Activated CD4-positive, alpha-beta T cell treated with anti-CD3 and anti-CD28 coated beads, Interleukin-10, Interleukin-2, amounts not matched to agents 100 ng/mL and 50 ng/mL, durations not matched to agents 16 hours and 8 hours (primary cell): ENCODE measurements around the gene PTPN1.

Experiments
- DNase-seq: peaks from one replicate; pipeline ENCODE4 v3.0.0-alpha.2; 2020

PTPN1 gene

DNA sequence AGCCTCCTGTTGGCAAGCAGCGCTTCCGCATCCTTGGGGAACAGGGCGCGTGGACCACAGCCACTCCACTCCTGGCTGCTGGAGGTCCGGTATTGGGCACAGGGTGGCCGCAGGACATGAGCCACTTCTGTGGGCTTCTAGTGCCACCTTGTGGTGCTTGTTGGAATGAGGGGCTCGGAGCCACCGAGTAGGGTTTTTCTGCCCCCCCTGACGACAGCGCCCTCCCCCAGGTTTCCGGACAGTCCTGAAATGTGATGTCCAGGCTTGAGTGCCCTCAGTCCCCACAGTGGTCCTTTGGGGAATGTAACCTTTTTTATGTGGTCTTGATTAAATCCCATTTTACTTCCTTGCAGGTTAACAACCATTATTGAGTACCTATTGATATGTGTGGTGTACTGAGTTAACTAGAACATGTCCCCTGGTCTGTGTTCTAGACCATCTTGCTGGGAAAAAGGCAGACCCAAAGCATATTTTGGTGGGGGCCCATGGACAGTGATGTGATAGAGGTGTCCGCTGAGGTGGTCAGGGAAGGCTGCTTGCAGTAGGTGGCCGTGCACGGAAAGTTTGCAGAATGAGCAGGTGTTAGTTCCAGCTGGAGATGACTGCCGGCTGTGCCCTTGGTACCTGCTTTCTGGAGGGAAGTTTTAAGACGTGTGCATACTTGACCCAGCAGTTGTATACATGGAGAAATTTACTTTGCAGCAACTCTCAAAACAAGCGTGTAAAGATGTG is 70.0 kb downstream of the PTPN1 start:
- DNase-seq: peak; percentile 50

DNA sequence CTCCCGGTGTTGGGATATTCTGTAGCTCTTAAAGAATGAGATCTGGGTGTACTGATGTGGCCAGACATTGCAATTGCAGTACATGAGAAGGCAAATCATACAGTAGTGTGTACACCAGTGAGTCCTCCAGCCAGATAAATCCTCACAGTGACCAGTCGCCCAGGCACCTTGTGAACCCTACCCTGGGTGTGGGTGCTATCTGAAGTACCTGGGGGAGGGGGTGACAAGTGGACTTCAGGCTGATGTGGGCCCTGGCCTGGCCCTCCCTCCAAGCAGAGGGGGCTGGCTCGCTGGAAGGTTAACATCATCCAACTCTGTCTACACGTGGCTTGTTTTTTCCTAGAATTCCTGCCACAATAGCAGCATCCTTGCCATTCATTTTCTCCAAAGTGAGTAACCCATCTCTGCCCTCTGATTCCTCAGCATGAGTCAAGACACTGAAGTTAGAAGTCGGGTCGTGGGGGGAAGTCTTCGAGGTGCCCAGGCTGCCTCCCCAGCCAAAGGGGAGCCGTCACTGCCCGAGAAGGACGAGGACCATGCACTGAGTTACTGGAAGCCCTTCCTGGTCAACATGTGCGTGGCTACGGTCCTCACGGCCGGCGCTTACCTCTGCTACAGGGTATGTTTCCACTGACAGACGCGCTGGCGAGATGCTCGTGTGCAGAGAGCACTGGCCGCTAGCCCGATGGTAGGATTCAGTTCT is 70.8 kb downstream of the PTPN1 start:
- DNase-seq: no peak

DNA sequence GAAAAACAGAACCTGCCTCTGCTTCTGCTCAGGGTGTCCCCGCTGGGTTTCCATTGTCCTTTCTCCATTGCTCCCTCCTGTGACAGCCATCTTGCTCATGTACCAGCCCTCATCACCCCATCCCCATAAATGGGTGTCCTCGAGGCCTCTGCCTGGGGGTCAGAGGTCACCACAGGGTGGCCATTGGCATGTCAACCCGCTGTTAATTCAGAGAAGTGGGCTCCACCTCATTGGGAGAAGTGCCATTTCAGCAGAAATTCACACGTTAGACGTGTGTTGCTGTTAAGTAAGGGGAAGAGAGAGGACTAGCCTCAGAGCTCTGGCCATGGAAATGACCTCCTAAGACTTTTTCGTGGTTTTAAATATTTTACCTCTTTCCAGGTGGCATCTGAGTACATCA is 71.9 kb downstream of the PTPN1 start:
- no peak for DNase-seq

DNA sequence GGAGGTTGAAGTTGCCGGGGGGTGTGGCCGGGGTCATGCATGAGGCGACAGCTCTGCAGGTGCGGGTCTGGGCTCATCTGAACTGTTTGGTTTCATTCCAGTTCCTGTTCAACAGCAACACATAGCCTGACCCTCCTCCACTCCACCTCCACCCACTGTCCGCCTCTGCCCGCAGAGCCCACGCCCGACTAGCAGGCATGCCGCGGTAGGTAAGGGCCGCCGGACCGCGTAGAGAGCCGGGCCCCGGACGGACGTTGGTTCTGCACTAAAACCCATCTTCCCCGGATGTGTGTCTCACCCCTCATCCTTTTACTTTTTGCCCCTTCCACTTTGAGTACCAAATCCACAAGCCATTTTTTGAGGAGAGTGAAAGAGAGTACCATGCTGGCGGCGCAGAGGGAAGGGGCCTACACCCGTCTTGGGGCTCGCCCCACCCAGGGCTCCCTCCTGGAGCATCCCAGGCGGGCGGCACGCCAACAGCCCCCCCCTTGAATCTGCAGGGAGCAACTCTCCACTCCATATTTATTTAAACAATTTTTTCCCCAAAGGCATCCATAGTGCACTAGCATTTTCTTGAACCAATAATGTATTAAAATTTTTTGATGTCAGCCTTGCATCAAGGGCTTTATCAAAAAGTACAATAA is 72.5 kb downstream of the PTPN1 start:
- no peak for DNase-seq

DNA sequence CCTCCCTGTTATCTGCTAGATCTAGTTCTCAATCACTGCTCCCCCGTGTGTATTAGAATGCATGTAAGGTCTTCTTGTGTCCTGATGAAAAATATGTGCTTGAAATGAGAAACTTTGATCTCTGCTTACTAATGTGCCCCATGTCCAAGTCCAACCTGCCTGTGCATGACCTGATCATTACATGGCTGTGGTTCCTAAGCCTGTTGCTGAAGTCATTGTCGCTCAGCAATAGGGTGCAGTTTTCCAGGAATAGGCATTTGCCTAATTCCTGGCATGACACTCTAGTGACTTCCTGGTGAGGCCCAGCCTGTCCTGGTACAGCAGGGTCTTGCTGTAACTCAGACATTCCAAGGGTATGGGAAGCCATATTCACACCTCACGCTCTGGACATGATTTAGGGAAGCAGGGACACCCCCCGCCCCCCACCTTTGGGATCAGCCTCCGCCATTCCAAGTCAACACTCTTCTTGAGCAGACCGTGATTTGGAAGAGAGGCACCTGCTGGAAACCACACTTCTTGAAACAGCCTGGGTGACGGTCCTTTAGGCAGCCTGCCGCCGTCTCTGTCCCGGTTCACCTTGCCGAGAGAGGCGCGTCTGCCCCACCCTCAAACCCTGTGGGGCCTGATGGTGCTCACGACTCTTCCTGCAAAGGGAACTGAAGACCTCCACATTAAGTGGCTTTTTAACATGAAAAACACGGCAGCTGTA is 73.4 kb downstream of the PTPN1 start:
- DNase-seq: no peak

DNA sequence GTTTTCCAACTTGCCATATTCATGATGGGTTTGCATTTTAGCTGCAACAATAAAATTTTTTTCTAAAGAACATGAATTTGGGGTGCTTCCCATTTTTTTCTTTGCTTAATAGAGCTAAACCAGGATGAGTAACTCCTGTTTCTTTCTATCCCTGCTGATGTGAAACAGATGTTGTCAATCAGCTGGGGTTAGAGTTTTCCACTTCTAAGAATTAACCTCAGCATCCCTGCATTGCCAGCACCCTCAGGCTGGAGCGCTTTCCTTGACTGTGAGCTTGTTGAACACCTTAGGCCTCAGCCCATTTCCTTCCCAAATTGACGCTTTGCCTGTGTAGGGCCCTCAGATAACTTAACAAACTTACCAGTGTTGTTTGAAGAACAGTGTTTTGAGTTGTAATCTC is 74.5 kb downstream of the PTPN1 start:
- DNase-seq: no peak

DNA sequence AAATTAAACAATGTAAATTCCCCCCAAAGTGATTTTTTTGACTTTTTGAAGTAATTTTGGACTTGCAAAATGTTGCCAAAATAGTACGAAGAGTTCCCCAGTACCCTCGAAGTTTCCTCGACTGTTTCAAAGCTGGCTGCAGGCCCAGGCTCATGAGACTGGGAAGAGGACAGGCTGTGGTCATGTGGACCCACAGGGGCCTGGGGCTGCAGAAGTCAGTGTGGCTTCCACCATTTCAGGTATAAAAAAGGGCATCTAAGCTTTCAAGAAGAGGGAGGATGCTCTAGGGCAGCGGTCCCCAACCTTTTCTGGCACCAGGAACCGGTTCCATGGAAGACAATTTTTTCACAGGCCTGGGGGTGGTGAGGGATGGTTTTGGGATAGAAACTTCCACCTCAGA is 75.0 kb downstream of the PTPN1 start:
- DNase-seq: no peak

DNA sequence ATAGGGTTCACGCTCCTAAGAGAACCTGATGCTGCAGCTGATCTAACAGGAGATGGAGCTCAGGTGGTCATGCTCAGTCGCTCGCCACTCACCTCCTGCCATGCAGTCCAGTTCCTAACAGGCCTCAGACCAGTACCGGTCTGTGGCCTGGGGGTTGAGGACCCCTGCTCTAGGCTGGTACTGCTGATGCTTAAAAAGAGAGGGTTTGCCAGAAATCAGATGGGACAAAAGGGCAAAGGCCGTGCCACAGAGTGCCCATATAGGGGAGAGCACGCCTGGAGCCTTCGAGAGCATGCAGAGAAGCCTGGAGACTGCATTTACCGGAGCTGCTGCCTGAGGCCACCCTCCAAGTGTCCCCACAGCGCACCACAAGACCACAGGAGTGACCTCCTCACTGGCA is 75.5 kb downstream of the PTPN1 start:
- no peak for DNase-seq

DNA sequence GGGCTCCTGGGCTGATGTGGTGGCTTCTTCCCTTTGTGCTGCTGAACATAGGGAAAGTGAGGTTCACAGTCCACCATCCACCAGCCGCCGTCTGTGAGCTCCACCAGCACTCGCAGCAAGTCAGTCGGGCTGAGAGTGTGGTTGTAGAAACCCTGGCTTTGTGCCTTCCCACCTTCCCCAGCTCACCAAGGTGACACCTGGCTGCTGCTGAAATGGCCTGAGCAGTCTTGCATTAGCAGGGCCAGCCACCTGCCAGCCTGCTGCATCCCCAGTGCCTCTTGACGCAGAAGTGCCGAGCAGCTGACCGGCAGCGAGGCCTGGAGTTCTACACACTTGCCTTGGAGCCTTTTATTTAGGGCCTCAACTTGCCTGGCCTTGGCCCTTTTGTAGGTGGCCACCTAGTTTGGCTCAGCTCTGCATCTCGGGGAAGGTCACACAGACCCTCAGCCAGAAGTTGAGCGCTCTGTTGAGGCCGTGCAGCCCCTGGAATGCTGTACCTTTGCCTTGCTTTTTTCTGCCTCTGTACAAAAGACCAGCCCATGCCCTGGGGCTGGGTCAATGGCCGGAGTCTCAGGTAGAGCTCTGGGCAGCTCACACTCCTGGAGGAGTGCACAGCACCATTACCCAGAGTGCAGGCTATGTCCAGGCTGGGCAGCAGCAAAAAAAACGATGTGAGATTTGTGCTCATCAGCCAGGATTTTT is 76.5 kb downstream of the PTPN1 start:
- DNase-seq: no peak

DNA sequence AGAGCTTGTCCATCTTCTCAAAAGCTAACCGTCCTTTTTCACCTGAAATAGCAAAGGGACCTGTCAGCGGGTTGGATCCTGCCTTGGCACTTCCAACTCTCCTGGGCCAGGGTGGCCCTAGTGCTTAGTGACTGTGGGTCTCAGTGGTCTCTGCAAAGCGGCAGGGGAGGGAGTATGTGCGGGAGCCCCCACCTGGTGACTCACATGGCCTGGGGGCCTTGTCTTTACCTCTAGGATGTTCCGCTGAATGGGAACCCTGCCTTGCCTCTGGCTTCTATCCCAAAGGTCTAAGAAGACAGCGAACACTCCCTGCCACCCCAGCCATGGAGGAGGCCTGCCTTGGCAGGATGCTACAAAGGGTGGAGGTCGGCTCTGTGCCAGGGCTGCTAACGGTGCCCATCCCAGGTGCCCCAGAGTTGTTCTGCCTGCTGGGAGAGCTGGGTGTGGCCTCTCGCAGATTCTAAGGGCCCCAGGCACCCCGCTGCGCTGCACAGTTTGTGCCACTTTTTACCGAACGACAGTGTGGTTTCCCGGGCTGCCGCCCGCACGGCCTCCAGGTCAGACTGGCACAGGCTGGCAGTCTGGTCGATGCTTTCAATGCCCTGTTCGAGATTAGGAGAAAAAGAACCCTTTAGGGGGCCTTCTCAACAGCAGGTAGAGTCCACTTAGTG is 77.2 kb downstream of the PTPN1 start:
- no peak for DNase-seq

DNA sequence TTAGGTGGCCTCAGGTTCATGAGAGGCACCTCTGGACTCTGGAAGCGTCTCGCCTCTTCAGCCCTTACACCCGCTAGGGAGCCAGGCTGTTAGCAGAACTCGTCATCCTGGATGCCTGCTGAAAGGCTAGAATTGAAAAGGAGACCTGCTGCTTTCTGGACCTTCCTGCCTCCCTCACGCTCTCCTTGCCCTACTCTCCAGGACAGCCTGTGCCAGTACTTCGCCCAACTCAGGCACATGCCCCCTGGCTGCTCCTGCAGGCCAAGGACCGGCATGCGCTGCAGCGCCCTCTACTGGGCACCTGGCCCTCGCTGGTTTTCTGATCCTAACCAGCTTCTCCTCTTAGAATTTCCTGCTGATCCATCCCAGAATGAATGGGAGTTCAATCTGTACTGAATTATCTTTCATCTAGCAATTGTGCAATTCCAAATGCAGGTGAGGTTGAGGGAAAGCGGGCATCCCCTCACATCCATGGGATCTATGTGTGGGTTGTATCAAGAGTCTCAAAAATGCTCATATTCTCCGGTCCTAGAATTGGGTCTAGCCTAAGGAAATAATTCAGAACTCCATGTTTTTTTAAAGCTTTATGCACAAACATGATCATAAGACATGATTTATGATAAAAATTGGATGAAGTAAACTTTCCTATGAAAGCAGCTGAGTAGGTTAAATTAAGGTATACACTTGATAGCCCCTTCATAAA is 78.0 kb downstream of the PTPN1 start:
- peak; percentile 72 for DNase-seq

DNA sequence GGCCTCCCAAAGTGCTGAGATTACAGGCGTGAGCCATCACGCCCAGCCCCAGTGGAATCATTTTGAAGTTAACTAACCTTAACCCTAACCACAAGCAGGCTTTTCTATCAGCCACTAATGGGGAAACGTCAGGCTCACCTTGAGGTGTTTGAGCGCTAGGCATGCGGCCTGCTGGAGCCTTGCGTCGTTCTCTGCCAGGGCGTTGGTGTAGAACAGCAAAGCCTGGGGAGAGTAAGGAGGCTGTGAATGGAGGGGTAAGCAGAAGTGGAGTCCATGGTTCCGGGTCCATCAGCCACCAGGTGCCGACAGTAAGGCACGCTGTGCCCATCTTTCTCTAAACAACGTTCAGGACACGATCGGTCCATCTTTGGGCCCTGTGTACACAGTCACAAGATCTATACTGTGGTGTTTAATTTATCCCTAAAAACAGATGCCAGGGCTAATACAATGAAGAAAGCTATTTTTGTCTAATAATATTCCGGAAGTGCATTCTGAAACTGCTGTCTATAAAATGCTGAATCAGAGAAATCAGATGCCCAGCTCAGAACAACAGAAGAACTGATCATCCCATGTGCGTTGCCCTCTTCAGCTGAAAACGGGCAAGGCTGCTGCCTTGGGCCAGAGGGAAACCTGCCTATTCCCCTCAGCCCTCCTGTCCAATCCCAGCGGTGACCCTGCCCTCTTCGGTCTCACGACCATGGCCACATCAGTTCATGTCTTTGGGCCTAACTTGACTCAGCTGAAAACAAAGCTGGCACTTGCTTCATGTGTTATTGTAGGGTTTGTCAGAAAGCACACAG is 79.6 kb downstream of the PTPN1 start:
- no peak for DNase-seq

DNA sequence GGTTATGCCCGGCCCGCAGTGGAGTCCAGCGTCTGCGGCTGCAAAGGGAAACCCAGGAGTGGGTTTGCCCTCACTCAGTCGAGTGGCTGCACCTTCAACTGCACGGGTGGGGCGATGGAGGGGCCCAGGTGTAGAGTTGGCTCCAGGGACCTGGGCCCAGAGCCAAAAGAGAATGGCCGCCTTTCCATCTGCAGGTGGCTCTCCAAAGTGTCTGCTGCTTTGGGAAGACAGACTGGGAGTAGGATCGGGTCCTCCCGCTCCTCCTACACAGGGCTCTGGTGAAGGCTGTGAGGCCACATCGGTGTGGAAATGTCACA is 80.1 kb downstream of the PTPN1 start:
- no peak for DNase-seq

DNA sequence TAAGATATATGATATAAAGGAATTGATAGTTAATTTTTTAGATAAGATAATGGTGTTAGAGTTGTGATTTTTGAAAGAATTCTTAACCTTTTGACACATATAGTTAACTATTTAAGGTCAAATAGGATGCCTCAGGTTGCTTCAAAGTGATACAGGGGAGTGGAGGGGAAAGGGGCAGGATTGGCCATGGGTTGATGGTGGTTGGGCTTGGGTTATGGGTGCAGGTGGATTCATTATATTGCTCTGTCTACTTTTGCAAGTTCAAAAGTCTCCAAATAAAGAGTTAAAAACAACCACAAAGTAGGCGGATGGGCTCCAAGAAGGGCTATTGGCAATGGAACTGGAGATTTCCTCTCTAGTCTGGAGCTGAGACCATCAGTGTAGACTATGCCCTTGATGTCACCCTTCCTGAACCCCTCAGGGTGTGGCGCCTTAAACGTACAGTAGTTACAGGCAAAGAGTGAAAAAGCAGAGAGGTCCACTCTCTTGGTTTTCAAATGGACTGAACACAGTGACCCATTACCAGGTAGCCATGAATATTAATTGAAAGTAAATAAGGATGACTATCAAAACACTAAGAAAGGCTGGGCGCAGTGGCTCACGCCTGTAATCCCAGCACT is 81.2 kb downstream of the PTPN1 start:
- no peak for DNase-seq

DNA sequence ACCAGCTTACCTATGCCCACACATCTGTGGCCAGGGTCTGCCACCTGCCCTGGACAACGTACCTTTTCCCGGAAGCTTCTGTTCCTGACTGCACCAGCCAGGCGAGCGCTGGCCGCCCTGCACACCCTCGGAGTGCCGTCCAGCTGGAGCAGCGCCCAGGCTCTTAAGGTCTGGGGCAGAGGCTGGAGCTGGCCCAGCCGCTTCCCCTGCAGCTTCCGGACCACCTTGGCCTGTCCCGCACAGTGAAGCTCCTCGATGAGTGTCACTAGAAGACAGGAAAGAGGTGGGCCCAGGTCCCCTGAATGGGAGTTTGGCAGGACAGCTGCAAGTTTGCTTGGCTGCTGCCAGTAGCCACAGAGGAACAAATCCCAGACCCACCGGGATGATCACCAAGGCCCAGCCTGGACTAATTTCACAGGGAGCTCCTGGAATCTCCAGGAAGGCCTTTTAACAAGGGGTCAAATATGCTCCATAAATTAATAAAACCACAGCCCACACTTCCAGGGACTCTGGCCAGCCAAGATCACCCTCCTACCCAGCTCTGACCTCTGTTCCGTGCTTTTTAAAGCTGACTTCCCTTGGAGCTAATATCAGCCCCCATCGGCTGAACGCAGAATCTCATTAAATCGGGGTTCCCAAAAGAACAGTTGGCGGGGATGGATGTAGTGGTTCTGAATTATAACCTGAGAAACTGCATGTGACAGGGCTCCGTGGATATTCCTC is 82.3 kb downstream of the PTPN1 start:
- DNase-seq: no peak

DNA sequence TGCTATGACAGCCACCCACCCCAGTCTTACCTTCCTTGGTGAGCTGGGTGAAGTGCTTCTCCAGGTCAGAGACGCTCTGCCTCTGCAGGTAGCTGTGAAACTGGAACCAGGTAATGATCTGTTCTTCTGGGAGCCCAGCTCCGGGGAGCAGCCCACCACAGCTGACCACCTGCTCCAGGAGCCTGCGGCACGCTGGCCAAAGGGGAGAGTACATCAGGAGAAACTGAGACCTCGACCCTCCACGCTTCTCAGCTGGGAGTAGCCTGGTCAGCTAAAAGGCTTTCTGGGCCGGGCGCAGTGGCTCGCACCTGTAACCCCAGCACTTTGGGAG is 82.8 kb downstream of the PTPN1 start:
- no peak for DNase-seq

DNA sequence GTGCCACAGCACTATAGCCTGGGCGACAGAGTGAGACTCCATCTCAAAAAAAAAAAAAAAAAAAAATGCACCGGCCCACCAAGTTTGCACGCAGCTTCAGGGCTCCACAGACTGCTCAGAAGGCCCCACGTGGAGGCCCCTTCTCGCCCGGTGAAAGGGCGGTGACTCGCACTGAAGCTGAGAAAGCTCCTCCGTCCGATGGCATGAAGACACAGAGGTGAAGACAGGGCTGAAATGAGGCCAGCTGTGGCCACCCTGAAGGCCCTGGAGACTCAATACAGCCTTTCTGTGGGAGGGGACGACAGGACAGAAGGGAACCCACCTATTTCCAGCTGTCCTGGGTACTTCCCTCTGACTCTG is 84.0 kb downstream of the PTPN1 start:
- no peak for DNase-seq

DNA sequence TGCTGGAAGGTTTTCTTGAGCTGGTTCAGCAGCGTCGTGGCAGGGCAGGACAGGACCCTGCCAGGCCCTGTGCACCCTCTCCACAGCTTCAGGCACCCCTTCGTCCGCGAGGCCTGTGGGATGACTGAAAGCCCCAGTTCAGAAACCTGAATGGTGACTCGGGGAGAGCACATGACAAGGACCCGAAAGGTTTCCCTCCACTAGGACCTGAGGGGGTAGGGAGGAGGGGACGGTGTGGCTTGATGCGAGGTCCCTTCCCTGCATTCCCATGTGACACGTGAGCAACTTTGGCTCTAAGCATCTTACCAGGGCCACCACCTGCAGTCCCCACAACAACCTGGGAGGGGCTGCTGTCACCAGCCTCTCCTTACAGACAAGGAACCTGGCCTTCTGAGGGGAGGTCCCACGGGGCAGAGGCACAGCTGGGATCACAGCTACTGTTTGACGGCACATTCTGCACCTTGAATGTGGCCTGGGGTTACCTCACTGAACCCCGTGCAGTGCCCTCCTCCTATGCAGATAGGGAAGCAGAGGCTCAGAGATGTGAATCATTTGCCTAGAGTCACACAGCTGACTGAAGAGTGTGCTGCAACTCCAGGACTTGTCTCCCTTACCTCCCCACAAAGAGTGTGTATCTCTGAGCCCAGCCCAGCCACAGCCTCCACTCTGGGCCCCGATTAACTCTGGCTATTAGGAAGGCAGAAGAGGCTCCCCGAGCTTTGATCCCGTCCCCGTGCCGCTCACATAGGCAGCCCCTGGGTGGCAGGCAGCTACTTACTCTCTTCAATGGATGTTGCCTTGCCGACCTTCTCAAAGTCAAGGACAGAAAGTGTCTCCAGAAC is 84.6 kb downstream of the PTPN1 start:
- no peak for DNase-seq

DNA sequence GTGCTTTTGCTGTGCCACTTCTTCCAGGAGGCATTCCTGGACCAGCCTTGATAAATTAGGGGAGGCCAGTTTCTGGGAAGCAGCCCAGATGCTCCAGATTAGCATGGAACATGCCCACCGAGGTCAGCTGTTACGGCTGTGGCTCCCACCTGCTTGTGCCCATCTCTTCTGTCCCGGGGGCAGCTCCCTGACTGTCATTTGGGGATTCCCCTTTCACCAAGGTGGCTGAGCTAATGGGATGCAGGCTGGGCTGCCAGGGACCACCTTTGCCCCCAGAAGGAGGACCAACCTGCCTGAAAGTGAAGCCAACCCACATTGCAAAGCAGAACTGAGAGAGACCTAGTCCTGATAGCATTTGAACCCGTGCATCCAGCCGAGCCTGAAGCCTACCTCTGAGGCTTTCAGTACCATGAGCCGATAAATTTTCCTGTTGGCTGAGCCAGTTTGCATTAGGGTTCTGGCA is 85.3 kb downstream of the PTPN1 start:
- no peak for DNase-seq
